NCI-H1092 (cell line): Measurements from ENCODE around the gene ZNF385C.

Source experiments
- DNase-seq: peaks from one replicate; lab custom pipeline; 2025; lab: John Stamatoyannopoulos, UW

Gene ZNF385C

GRCh38 chr17:42077755-42078154 is 20.5 kb downstream of the ZNF385C start:
- DNase-seq = no peak

GRCh38 chr17:42076797-42077559 is 21.3 kb downstream of the ZNF385C start:
- DNase-seq = no peak

GRCh38 chr17:42075789-42076188 is 22.5 kb downstream of the ZNF385C start:
- no peak for DNase-seq

GRCh38 chr17:42072323-42073187 is 25.7 kb downstream of the ZNF385C start:
- no peak for DNase-seq

GRCh38 chr17:42071810-42072209 is 26.5 kb downstream of the ZNF385C start:
- DNase-seq = no peak

- DNase-seq = no peak
Observed at GRCh38 chr17:42068979-42069378, 29.3 kb downstream of the ZNF385C start.

GRCh38 chr17:42067371-42068091 is 30.7 kb downstream of the ZNF385C start:
- peak; percentile 28 for DNase-seq

- DNase-seq = no peak
Observed at GRCh38 chr17:42065201-42065600, 33.1 kb downstream of the ZNF385C start.

GRCh38 chr17:42062681-42063080 is 35.6 kb downstream of the ZNF385C start:
- DNase-seq = no peak

GRCh38 chr17:42061646-42062487 is 36.4 kb downstream of the ZNF385C start:
- DNase-seq = no peak

GRCh38 chr17:42060231-42060630 is 38.0 kb downstream of the ZNF385C start:
- no peak for DNase-seq

GRCh38 chr17:42059815-42060214 is 38.5 kb downstream of the ZNF385C start:
- no peak for DNase-seq

GRCh38 chr17:42058063-42058462 is 40.2 kb downstream of the ZNF385C start:
- no peak for DNase-seq

GRCh38 chr17:42056635-42057034 is 41.6 kb downstream of the ZNF385C start:
- DNase-seq = no peak

- DNase-seq = no peak
Observed at GRCh38 chr17:42055496-42055895, 42.8 kb downstream of the ZNF385C start.

- no peak for DNase-seq
Observed at GRCh38 chr17:42055027-42055426, 43.2 kb downstream of the ZNF385C start.

GRCh38 chr17:42053731-42054500 is 44.4 kb downstream of the ZNF385C start:
- no peak for DNase-seq

GRCh38 chr17:42052346-42052877 is 45.9 kb downstream of the ZNF385C start:
- DNase-seq = no peak

- DNase-seq = no peak
Observed at GRCh38 chr17:42051645-42052044, 46.6 kb downstream of the ZNF385C start.

GRCh38 chr17:42051013-42051400 is 47.3 kb downstream of the ZNF385C start:
- DNase-seq = no peak
